Progenitor cell of endocrine pancreas (in vitro differentiated cells): ENCODE measurements around the gene TMEM164. TPM values are rescaled to one million over a fixed set of nuclear protein-coding genes. Genes with fewer than 3 reads are reported as not detected.

Source experiments
- DNase-seq: peaks from one replicate; pipeline ENCODE4 v3.0.0; 2021; ENCODE audit warnings: low spot score; ENCODE audit not compliant: unreplicated experiment
- H3K27ac Mint-ChIP-seq: 2 replicates; pipeline ENCODE4 v1.8.0; 2021; ENCODE audit warnings: mild to moderate bottlenecking, moderate library complexity, mixed read lengths
- H3K27me3 Mint-ChIP-seq: 2 replicates; pipeline ENCODE4 v1.8.0; 2021; ENCODE audit warnings: mixed read lengths
- H3K36me3 Mint-ChIP-seq: 2 replicates; pipeline ENCODE4 v1.8.0; 2022; ENCODE audit warnings: mixed read lengths; ENCODE audit not compliant: insufficient read depth
- H3K4me1 Mint-ChIP-seq: 2 replicates; pipeline ENCODE4 v1.8.0; 2021; ENCODE audit warnings: low read depth, mixed read lengths
- H3K4me3 Mint-ChIP-seq: 2 replicates; pipeline ENCODE4 v1.8.0; 2021; ENCODE audit warnings: low read depth, mild to moderate bottlenecking, moderate library complexity, mixed read lengths
- H3K9me3 Mint-ChIP-seq: 2 replicates; pipeline ENCODE4 v1.8.0; 2021; ENCODE audit warnings: low read depth, mixed read lengths
- CTCF ChIP-seq: fragments of 200-600 bp; sonication (generic); IDR thresholded peaks from one replicate; pipeline ENCODE4 v1.5.0; 2021; ENCODE audit warnings: antibody characterized with exemption, mild to moderate bottlenecking; ENCODE audit not compliant: unreplicated experiment
- total RNA-seq: library from RNA; stranded (reverse); gene quantifications from 2 replicates; pipeline ENCODE4 v1.2.1, GENCODE V29; 2021

The TMEM164 gene
- total RNA-seq, 1 donor from 2014 or later: 109 TPM

GRCh38 chrX:110156167-110156754, 153.3 kb downstream of the TMEM164 start:
- peaks cover 3% of the 10 kb centered on the region for H3K4me1 Mint-ChIP-seq
- DNase-seq: no peak
- no peaks in the 10 kb centered on the region for H3K9me3 Mint-ChIP-seq
- TF ChIP-seq CTCF: peak; percentile 71
- H3K4me3 Mint-ChIP-seq: no peak overlapping the region
- H3K36me3 Mint-ChIP-seq: peaks cover 5% of the 10 kb centered on the region
- H3K27me3 Mint-ChIP-seq: no peaks in the 10 kb centered on the region
- H3K27ac Mint-ChIP-seq: no peak overlapping the region

- Mint-ChIP-seq H3K36me3 (peaks cover 5% of the 10 kb centered on the region), H3K27ac (no peak overlapping the region), H3K4me3 (no peak overlapping the region), H3K9me3 (no peaks in the 10 kb centered on the region), H3K4me1 (peaks cover 3% of the 10 kb centered on the region), H3K27me3 (no peaks in the 10 kb centered on the region)
- DNase-seq: no peak
- TF ChIP-seq CTCF: no peak
Measured at GRCh38 chrX:110157444-110157843, 154.5 kb downstream of the TMEM164 start.

GRCh38 chrX:110159235-110159634, 156.3 kb downstream of the TMEM164 start:
- H3K4me1 Mint-ChIP-seq: peaks cover 3% of the 10 kb centered on the region
- no peaks in the 10 kb centered on the region for H3K9me3 Mint-ChIP-seq
- peaks cover 5% of the 10 kb centered on the region for H3K36me3 Mint-ChIP-seq
- TF ChIP-seq CTCF: no peak
- no peak overlapping the region for H3K4me3 Mint-ChIP-seq
- DNase-seq: no peak
- no peaks in the 10 kb centered on the region for H3K27me3 Mint-ChIP-seq
- peak overlapping the region; percentile 17 for H3K27ac Mint-ChIP-seq

DNA sequence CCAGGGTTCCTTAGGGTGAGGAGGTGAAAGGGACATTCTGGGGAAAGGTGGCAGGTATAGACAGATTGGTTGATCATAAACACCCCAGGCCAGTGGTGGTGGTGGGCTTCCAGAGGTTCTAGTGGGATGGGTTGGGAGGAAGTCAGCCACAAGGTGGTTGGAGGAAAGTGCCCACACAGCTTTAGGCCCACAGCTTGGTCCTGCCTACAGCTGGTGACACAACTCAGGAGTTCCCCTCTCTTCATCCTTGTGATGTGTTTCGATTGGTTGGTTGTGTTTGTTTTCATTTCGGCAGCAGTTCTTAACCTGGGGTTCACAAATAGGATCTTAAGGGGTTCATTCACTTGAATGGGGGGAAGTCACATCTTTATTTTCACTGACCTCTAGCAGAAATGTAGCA, 157.0 kb downstream of the TMEM164 start:
- TF ChIP-seq CTCF: no peak
- DNase-seq: no peak
- H3K9me3 Mint-ChIP-seq: no peaks in the 10 kb centered on the region
- no peaks in the 10 kb centered on the region for H3K27me3 Mint-ChIP-seq
- peaks cover 5% of the 10 kb centered on the region for H3K36me3 Mint-ChIP-seq
- H3K27ac Mint-ChIP-seq: no peak overlapping the region
- peaks cover 3% of the 10 kb centered on the region for H3K4me1 Mint-ChIP-seq
- H3K4me3 Mint-ChIP-seq: no peak overlapping the region

DNA sequence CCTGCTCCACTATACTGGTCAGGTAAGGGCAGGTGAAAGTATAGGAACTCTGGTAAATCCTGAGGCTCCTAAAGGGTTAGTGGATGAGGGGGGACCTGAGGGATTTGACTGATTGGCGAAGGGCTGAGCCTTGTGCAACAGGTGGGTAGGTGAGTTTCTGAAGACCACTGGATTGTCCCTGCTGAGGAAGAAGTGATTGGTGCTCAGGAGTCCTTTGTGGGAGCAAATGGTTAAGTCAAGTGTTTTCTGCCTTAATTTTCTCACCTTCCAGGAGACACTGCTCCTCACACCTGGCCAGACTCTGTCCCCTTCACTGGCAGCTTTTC, 158.4 kb downstream of the TMEM164 start:
- H3K4me3 Mint-ChIP-seq: no peak overlapping the region
- no peaks in the 10 kb centered on the region for H3K9me3 Mint-ChIP-seq
- no peaks in the 10 kb centered on the region for H3K4me1 Mint-ChIP-seq
- H3K27ac Mint-ChIP-seq: no peak overlapping the region
- no peaks in the 10 kb centered on the region for H3K27me3 Mint-ChIP-seq
- TF ChIP-seq CTCF: no peak
- DNase-seq: no peak
- no peaks in the 10 kb centered on the region for H3K36me3 Mint-ChIP-seq
